IMR-90 (cell line): ENCODE results near the gene POU2AF1. TPM values are rescaled to one million over a fixed set of nuclear protein-coding genes. Genes with fewer than 3 reads are reported as not detected.

Experiments used
- ATAC-seq: fragments of 200-7000 bp; cut with Tn5 transposase; 2 replicates; pipeline ENCODE4 v1.9.1; 2020; ENCODE audit warnings: low read depth, mild to moderate bottlenecking, moderate library complexity
- Bru-seq: library from RNA; stranded (reverse); fragments of 400-500 nt; gene quantifications from one replicate; lab custom pipeline; 2021; lab: Mats Ljungman, UMichigan
- BruChase-seq, 2 experiments: library from RNA; stranded (reverse); fragments of 400-500 nt; gene quantifications; one replicate each; lab custom pipeline; 2021; lab: Mats Ljungman, UMichigan
- BruUV-seq: library from RNA; stranded (reverse); fragments of 400-500 nt; replicated peaks from 2 replicates; lab custom pipeline; 2021; lab: Mats Ljungman, UMichigan
- CTCF ChIA-PET: fragments of 300-600 bp; formaldehyde crosslinking; extraction: SDS; loops from one replicate; lab custom pipeline; 2021; ENCODE audit warnings: antibody characterized with exemption; lab: Yijun Ruan, JAX
- POLR2A ChIA-PET: fragments of 300-600 bp; sonication (Branson Sonifier 250); formaldehyde crosslinking; loops from one replicate; lab custom pipeline; 2022; ENCODE audit warnings: antibody characterized with exemption; ENCODE audit not compliant: unreplicated experiment; lab: Charles Lee
- DNase-seq: peaks from one replicate; pipeline ENCODE4 v3.0.0; 2013
- H2AFZ ChIP-seq: replicated peaks from 2 replicates; pipeline ENCODE3; 2013; ENCODE audit warnings: low read length, mild to moderate bottlenecking; ENCODE audit not compliant: poor library complexity
- H2AK5ac ChIP-seq: 2 replicates; pipeline ENCODE4 v1.6.1; 2013; ENCODE audit warnings: low read depth, low read length, inconsistent platforms
- H2AK9ac ChIP-seq: replicated peaks from 2 replicates; pipeline ENCODE3; 2013; ENCODE audit warnings: mild to moderate bottlenecking, low read depth, low read length, moderate library complexity; ENCODE audit not compliant: poor library complexity
- H2BK120ac ChIP-seq: 2 replicates; pipeline ENCODE4 v1.6.1; 2013; ENCODE audit warnings: low read depth, low read length, inconsistent platforms
- H2BK15ac ChIP-seq: 3 replicates; pipeline ENCODE4 v1.6.1; 2013; ENCODE audit warnings: low read depth, low read length, inconsistent platforms
- H2BK20ac ChIP-seq: 2 replicates; pipeline ENCODE4 v1.6.1; 2013; ENCODE audit warnings: low read depth, mild to moderate bottlenecking, inconsistent platforms, low read length, moderate library complexity
- H2BK5ac ChIP-seq: 2 replicates; pipeline ENCODE4 v1.6.1; 2013; ENCODE audit warnings: mild to moderate bottlenecking, low read depth, low read length, inconsistent platforms; ENCODE audit not compliant: poor library complexity, severe bottlenecking
- H3K14ac ChIP-seq: replicated peaks from 2 replicates; pipeline ENCODE4 v1.6.1; 2013; ENCODE audit warnings: low read depth, low read length, inconsistent platforms
- H3K18ac ChIP-seq: 2 replicates; pipeline ENCODE4 v1.6.1; 2013; ENCODE audit warnings: low read depth, low read length, control low read depth
- H3K23ac ChIP-seq: 2 replicates; pipeline ENCODE4 v1.6.1; 2013; ENCODE audit warnings: low read depth, low read length, inconsistent platforms
- H3K27ac ChIP-seq: 2 replicates; pipeline ENCODE4 v1.5.1; 2013; ENCODE audit warnings: mild to moderate bottlenecking, control low read depth, low read length; ENCODE audit not compliant: insufficient read depth
- H3K27me3 ChIP-seq: 2 replicates; pipeline ENCODE4 v1.6.1; 2013; ENCODE audit warnings: low read length; ENCODE audit not compliant: control insufficient read depth, insufficient read depth
- H3K36me3 ChIP-seq: 2 replicates; pipeline ENCODE4 v1.6.1; 2013; ENCODE audit warnings: low read length, mixed read lengths; ENCODE audit not compliant: control insufficient read depth, insufficient read depth
- H3K4ac ChIP-seq: 2 replicates; pipeline ENCODE4 v1.6.1; 2013; ENCODE audit warnings: low read depth, low read length, inconsistent platforms
- H3K4me1 ChIP-seq: 2 replicates; pipeline ENCODE4 v1.6.1; 2013; ENCODE audit warnings: low read length, mixed read lengths; ENCODE audit not compliant: control insufficient read depth, insufficient read depth
- H3K4me2 ChIP-seq: 2 replicates; pipeline ENCODE4 v1.6.1; 2013; ENCODE audit warnings: low read depth, mild to moderate bottlenecking, control low read depth, low read length, moderate library complexity
- H3K4me3 ChIP-seq: 2 replicates; pipeline ENCODE4 v1.5.1; 2013; ENCODE audit warnings: low read depth, mild to moderate bottlenecking, control low read depth, low read length, moderate library complexity; ENCODE audit not compliant: insufficient read depth
- H3K56ac ChIP-seq: 2 replicates; pipeline ENCODE4 v1.6.1; 2013; ENCODE audit warnings: low read length, inconsistent platforms; ENCODE audit not compliant: insufficient read depth; ENCODE audit errors: extremely low read depth
- H3K79me1 ChIP-seq, 2 experiments: 2 replicates each; pipeline ENCODE4 v1.6.1; 2013; ENCODE audit warnings: low read length in 2 of 2, inconsistent platforms in 1 of 2, low read depth in 1 of 2
- H3K9ac ChIP-seq: 2 replicates; pipeline ENCODE4 v1.6.1; 2013; ENCODE audit warnings: low read depth, low read length, control low read depth
- H3K9me1 ChIP-seq: 2 replicates; pipeline ENCODE4 v1.6.1; 2013; ENCODE audit warnings: low read length, inconsistent platforms; ENCODE audit not compliant: insufficient read depth
- H3K9me3 ChIP-seq: 2 replicates; pipeline ENCODE4 v1.6.1; 2013; ENCODE audit warnings: low read length; ENCODE audit not compliant: control insufficient read depth, insufficient read depth
- H4K20me1 ChIP-seq: 2 replicates; pipeline ENCODE4 v1.6.1; 2013; ENCODE audit warnings: low read length, inconsistent platforms; ENCODE audit not compliant: insufficient read depth
- H4K5ac ChIP-seq: 2 replicates; pipeline ENCODE4 v1.6.1; 2013; ENCODE audit warnings: mild to moderate bottlenecking, low read depth, low read length, control low read depth
- H4K8ac ChIP-seq, 2 experiments: 2 replicates each; pipeline ENCODE4 v1.6.1; 2013; ENCODE audit warnings: low read depth in 2 of 2, low read length in 2 of 2, control low read depth in 1 of 2, inconsistent platforms in 1 of 2
- H4K91ac ChIP-seq: 2 replicates; pipeline ENCODE4 v1.6.1; 2013; ENCODE audit warnings: low read depth, low read length, inconsistent platforms; ENCODE audit not compliant: insufficient read depth
- BHLHE40 ChIP-seq: fragments of 150-350 bp; IDR thresholded peaks from 2 replicates; pipeline ENCODE4 v1.6.1; 2016; ENCODE audit warnings: mild to moderate bottlenecking, low read depth, low read length
- CEBPB ChIP-seq: IDR thresholded peaks from 2 replicates; pipeline ENCODE4 v1.6.1; 2012; ENCODE audit warnings: low read depth, low read length, improper control_type of control experiment
- CHD1 ChIP-seq: IDR thresholded peaks from 2 replicates; pipeline ENCODE4 v1.6.1; 2012; ENCODE audit warnings: low read depth, low read length, improper control_type of control experiment
- ELK1 ChIP-seq: fragments of 150-350 bp; IDR thresholded peaks from 2 replicates; pipeline ENCODE4 v1.6.1; 2016; ENCODE audit warnings: low read depth, mild to moderate bottlenecking, low read length, moderate library complexity, borderline replicate concordance
- FOS ChIP-seq: fragments of 150-350 bp; IDR thresholded peaks from 2 replicates; pipeline ENCODE4 v1.6.1; 2016; ENCODE audit warnings: low read depth, low read length
- MXI1 ChIP-seq: IDR thresholded peaks from 2 replicates; pipeline ENCODE4 v1.6.1; 2012; ENCODE audit warnings: low read depth, mild to moderate bottlenecking, low read length, moderate library complexity, borderline replicate concordance
- RAD21 ChIP-seq: IDR thresholded peaks from 2 replicates; pipeline ENCODE4 v1.6.1; 2012; ENCODE audit warnings: low read length, improper control_type of control experiment
- RCOR1 ChIP-seq: IDR thresholded peaks from 2 replicates; pipeline ENCODE4 v1.6.1; 2012; ENCODE audit warnings: mild to moderate bottlenecking, low read length, improper control_type of control experiment; ENCODE audit not compliant: insufficient replicate concordance
- RFX5 ChIP-seq: IDR thresholded peaks from 2 replicates; pipeline ENCODE4 v1.8.0; 2012; ENCODE audit warnings: low read depth, mild to moderate bottlenecking, low read length, moderate library complexity
- USF2 ChIP-seq: fragments of 150-350 bp; IDR thresholded peaks from 2 replicates; pipeline ENCODE4 v1.6.1; 2017; ENCODE audit warnings: mild to moderate bottlenecking, antibody characterized with exemption, low read length, low read depth
- WGBS, 2 experiments: methylation state at CpG; one replicate each; pipeline versions ENCODE4 v1.1.5 to v1.1.7; 2013; ENCODE audit warnings: missing lambda C conversion rate in 2 of 2; ENCODE audit not compliant: insufficient read length in 1 of 2; ENCODE audit errors: extremely low coverage in 2 of 2; 5-methylcytosine and 5-hydroxymethylcytosine counted together
- dilution Hi-C: fragments of 300-500 bp; cut with HindIII; formaldehyde crosslinking; loops from one replicate; pipeline ENCODE4 v1.14.3; 2018; ENCODE audit warnings: low sequenced_read_pairs; ENCODE audit not compliant: unreplicated experiment
- in situ Hi-C: fragments of 300-500 bp; cut with MboI; formaldehyde crosslinking; loops from 3 replicates; pipeline ENCODE4 v1.14.3; 2019; ENCODE audit warnings: low sequenced_read_pairs, inconsistent platforms, mixed read lengths
- intact Hi-C: fragments of 100-400 bp; cut with micrococcal nuclease; formaldehyde crosslinking; loops from 2 replicates; pipeline ENCODE4 v1.10.0; 2022
- long read RNA-seq: library from polyadenylated mRNA; unstranded; transcript quantifications from one replicate; pipeline ENCODE4 v2.0.0, GENCODE V29; 2021; ENCODE audit not compliant: unreplicated experiment
- polyA plus RNA-seq, 3 experiments: library from polyadenylated mRNA; depleted of rRNA; stranded (reverse); fragments of >200 nt; gene quantifications; 2 replicates each; pipeline ENCODE4 v1.2.3, GENCODE V29; 2012; ENCODE audit warnings: low replicate concordance in 1 of 3
- total RNA-seq: library from RNA; depleted of rRNA; stranded (reverse); fragments of >200 nt; gene quantifications from 2 replicates; pipeline ENCODE4 v1.2.3, GENCODE V29; 2012; rRNA removed
- TF ChIP-seq, protein P1 (sequence below): conservative IDR thresholded peaks from 2 replicates; pipeline ENCODE4 v1.5.1; 2012; ENCODE audit warnings: mild to moderate bottlenecking, low read depth, low read length, improper control_type of control experiment

Gene POU2AF1, protein sequence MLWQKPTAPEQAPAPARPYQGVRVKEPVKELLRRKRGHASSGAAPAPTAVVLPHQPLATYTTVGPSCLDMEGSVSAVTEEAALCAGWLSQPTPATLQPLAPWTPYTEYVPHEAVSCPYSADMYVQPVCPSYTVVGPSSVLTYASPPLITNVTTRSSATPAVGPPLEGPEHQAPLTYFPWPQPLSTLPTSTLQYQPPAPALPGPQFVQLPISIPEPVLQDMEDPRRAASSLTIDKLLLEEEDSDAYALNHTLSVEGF
- not detected in 2 replicates for total RNA-seq
- polyA plus RNA-seq (2012; rRNA removed), result not detected in 2 replicates
- not detected in 2 replicates for polyA plus RNA-seq (2012; cell fraction: cytosol; rRNA removed)
- polyA plus RNA-seq (2012; cell fraction: nucleus; rRNA removed; ENCODE audit: low replicate concordance), result 0.02 TPM in 1 of 2 replicates, not detected in the other
- Bru-seq, nascent RNA, result not detected
- not detected for BruChase-seq, experiment 1, labeled RNA remaining after a 6-hour chase
- BruChase-seq, experiment 2, labeled RNA remaining after a 2-hour chase, result percentile 3 among the genes with signal in this experiment
- long read RNA-seq, result 0 reads

GRCh38 chr11:111378861-111379601 is at the start of gene POU2AF1:
Gene POU2AF1, minus strand, starts transcription at chr11:111379275. Its CDS starts 98 bp downstream, at chr11:111379177.
- Histone ChIP-seq H3K27ac (no peak within 1 kb of the TSS), H3K4me1 (0 out of 2 replicates have a peak, but pooled peaks cover 1% of the 10 kb centered on the region), H2AFZ (peak within 1 kb of the TSS; percentile 53), H3K23ac (no peak within 1 kb of the TSS), H2BK20ac (no peak within 1 kb of the TSS), H2BK15ac (no peak within 1 kb of the TSS), H3K36me3 (no peaks in the 10 kb centered on the region), H3K56ac (no peak within 1 kb of the TSS), H3K14ac (no peak within 1 kb of the TSS), H3K4me2 (no peak within 1 kb of the TSS), H3K9me3 (no peaks in the 10 kb centered on the region), H2AK9ac (no peak within 1 kb of the TSS), H3K27me3 (peaks cover 11% of the 10 kb centered on the region), H3K4me3 (no peak within 1 kb of the TSS), H4K20me1 (no peaks in the 10 kb centered on the region), H3K18ac (no peak within 1 kb of the TSS), H2AK5ac (no peak within 1 kb of the TSS), H3K4ac (no peak within 1 kb of the TSS), H4K8ac (no peak within 1 kb of the TSS), H2BK120ac (no peak within 1 kb of the TSS), H3K79me1 (no peaks in the 10 kb centered on the region), H4K91ac (no peak within 1 kb of the TSS), H3K9me1 (no peaks in the 10 kb centered on the region), H3K9ac (no peak within 1 kb of the TSS), H4K5ac (no peak within 1 kb of the TSS), H2BK5ac (no peak within 1 kb of the TSS)
- 39% methylated on average over 10 of the region's 33 CpGs; no CpG with 5 or more reads in 1 of the 2 experiments for WGBS, 2 experiments
- in situ Hi-C loops, result no loop called here
- no TSS peak for BruUV-seq
- ATAC-seq, result 0 out of 2 replicates have a peak, but pooled peaks have one; percentile 24
- peak; percentile 43 for DNase-seq
- ChIA-PET CTCF (interaction anchor here (0.8 kb wide), 1 partner anchor 11 kb away, joined by 3 read pairs; no protein-coding TSS in a partner anchor), POLR2A (no interaction called here)
- TF ChIP-seq CEBPB (no peak), RFX5 (no peak), FOS (no peak), ELK1 (no peak), CHD1 (no peak), MXI1 (no peak), BHLHE40 (no peak), RCOR1 (no peak), RAD21 (no peak), USF2 (no peak)
- TF ChIP-seq, protein P1, sequence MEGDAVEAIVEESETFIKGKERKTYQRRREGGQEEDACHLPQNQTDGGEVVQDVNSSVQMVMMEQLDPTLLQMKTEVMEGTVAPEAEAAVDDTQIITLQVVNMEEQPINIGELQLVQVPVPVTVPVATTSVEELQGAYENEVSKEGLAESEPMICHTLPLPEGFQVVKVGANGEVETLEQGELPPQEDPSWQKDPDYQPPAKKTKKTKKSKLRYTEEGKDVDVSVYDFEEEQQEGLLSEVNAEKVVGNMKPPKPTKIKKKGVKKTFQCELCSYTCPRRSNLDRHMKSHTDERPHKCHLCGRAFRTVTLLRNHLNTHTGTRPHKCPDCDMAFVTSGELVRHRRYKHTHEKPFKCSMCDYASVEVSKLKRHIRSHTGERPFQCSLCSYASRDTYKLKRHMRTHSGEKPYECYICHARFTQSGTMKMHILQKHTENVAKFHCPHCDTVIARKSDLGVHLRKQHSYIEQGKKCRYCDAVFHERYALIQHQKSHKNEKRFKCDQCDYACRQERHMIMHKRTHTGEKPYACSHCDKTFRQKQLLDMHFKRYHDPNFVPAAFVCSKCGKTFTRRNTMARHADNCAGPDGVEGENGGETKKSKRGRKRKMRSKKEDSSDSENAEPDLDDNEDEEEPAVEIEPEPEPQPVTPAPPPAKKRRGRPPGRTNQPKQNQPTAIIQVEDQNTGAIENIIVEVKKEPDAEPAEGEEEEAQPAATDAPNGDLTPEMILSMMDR, result no peak
- intact Hi-C loops, result no loop called here
- dilution Hi-C loops, result no loop called here
